Heart left ventricle (tissue), 13 donors: ENCODE measurements around the gene PP2D1.

ENCODE experiments used
- CTCF ChIP-seq, 12 donors: fragments of 200-600 bp; sonication (generic) in 4 of 12; IDR thresholded peaks; one replicate each; pipeline versions ENCODE4 v1.5.0 to v1.8.0; 2018 to 2022; ENCODE audit warnings: antibody characterized with exemption in 12 of 12, mild to moderate bottlenecking in 5 of 12
- POLR2A ChIP-seq, 2 donors: fragments of 450-650 bp; IDR thresholded peaks; one replicate each; pipeline ENCODE4 v1.6.1; 2017; ENCODE audit warnings: antibody characterized with exemption in 2 of 2, mild to moderate bottlenecking in 2 of 2, moderate library complexity in 2 of 2
- donor health status: ischemic (EF 13 %, LVEDD 7.1; RV severe dilation, severe dysfunction).
- donor health status: DM: no; HTN: yes; CAD: no.
- donor health status: DM: no; HTN: no; CAD: no.
- donor health status: ischemic (EF 25% LVEDD 6.9; RV normal size, moderate dysfunction).
- donor health status: ischemic (EF 25% LVEDD 5.7; RV mildly dilated, moderate dysfunction).
- donor health status: ischemic (EF 35%, LVEDD 5.7; RV mildly dilated, moderate dysfunction).
- donor health status: nonischemic (EF 11% LVEDD 7.7; RV severe dilation, severe dysfunction).
- donor health status: DM: yes; HTN: yes; CAD: no.
- donor health status: PGD.
- donor health status: ischemic (EF 29% LVEDD 5.4; RV normal size, mild dysfunction).
- donor health status: nonischemic (EF 23%, LVEDD 6.1; RV moderate dilation, normal function).

- TF ChIP-seq CTCF (IDR thresholded peaks at IDR 0.05) = no peak
- TF ChIP-seq POLR2A (IDR thresholded peaks at IDR 0.05) = no peak
Observed at GRCh38 chr3:19954676-19955075, 57.4 kb downstream of the PP2D1 start.
